ENCODE measurements around the gene PTPN2.

PTPN2 gene

GRCh38 chr18:12857991-12858544 is 26.0 kb downstream of the PTPN2 start:
- Histone ChIP-seq H3K9ac (ENCODE audit: low read depth, low read length) (no peak overlapping the region), H3K4me1 (ENCODE audit: control insufficient read depth, insufficient read depth, low read length) (peaks cover 17% of the 10 kb centered on the region), H3K4me3 (ENCODE audit: low read depth, low read length) (no peak overlapping the region), H3K27ac (ENCODE audit: low read depth, low read length) (no peak overlapping the region), H3K9me3 (ENCODE audit: control insufficient read depth, insufficient read depth, low read length) (no peaks in the 10 kb centered on the region), H3K27me3 (ENCODE audit: control insufficient read depth, insufficient read depth, low read length) (no peaks in the 10 kb centered on the region), H3K36me3 (ENCODE audit: control insufficient read depth, insufficient read depth, low read length) (peaks cover 8% of the 10 kb centered on the region)

- H3K9ac ChIP-seq (ENCODE audit: low read depth, low read length): no peak overlapping the region
- H3K4me3 ChIP-seq (ENCODE audit: low read depth, low read length): no peak overlapping the region
- H3K4me1 ChIP-seq (ENCODE audit: control insufficient read depth, insufficient read depth, low read length): peaks cover 11% of the 10 kb centered on the region
- H3K27ac ChIP-seq (ENCODE audit: low read depth, low read length): no peak overlapping the region
- H3K9me3 ChIP-seq (ENCODE audit: control insufficient read depth, insufficient read depth, low read length): no peaks in the 10 kb centered on the region
- no peaks in the 10 kb centered on the region for H3K27me3 ChIP-seq (ENCODE audit: control insufficient read depth, insufficient read depth, low read length)
- peaks cover 8% of the 10 kb centered on the region for H3K36me3 ChIP-seq (ENCODE audit: control insufficient read depth, insufficient read depth, low read length)
These were observed 26.7 kb downstream of the PTPN2 start for GRCh38 chr18:12857215-12857905.

GRCh38 chr18:12855916-12856315 is 28.1 kb downstream of the PTPN2 start:
- no peak overlapping the region for H3K9ac ChIP-seq (ENCODE audit: low read depth, low read length)
- H3K36me3 ChIP-seq (ENCODE audit: control insufficient read depth, insufficient read depth, low read length): peaks cover 8% of the 10 kb centered on the region
- no peak overlapping the region for H3K4me3 ChIP-seq (ENCODE audit: low read depth, low read length)
- no peaks in the 10 kb centered on the region for H3K9me3 ChIP-seq (ENCODE audit: control insufficient read depth, insufficient read depth, low read length)
- no peaks in the 10 kb centered on the region for H3K27me3 ChIP-seq (ENCODE audit: control insufficient read depth, insufficient read depth, low read length)
- H3K27ac ChIP-seq (ENCODE audit: low read depth, low read length): no peak overlapping the region
- peaks cover 4% of the 10 kb centered on the region; the same call in 1 of the 2 replicates for H3K4me1 ChIP-seq (ENCODE audit: control insufficient read depth, insufficient read depth, low read length)

- H3K4me1 ChIP-seq (ENCODE audit: control insufficient read depth, insufficient read depth, low read length): peaks cover 4% of the 10 kb centered on the region; the same call in 1 of the 2 replicates
- no peaks in the 10 kb centered on the region for H3K27me3 ChIP-seq (ENCODE audit: control insufficient read depth, insufficient read depth, low read length)
- no peaks in the 10 kb centered on the region for H3K9me3 ChIP-seq (ENCODE audit: control insufficient read depth, insufficient read depth, low read length)
- no peak overlapping the region for H3K9ac ChIP-seq (ENCODE audit: low read depth, low read length)
- H3K27ac ChIP-seq (ENCODE audit: low read depth, low read length): no peak overlapping the region
- no peak overlapping the region for H3K4me3 ChIP-seq (ENCODE audit: low read depth, low read length)
- peaks cover 17% of the 10 kb centered on the region for H3K36me3 ChIP-seq (ENCODE audit: control insufficient read depth, insufficient read depth, low read length)
These were observed 31.3 kb downstream of the PTPN2 start for GRCh38 chr18:12852566-12853315.

- Histone ChIP-seq H3K27ac (ENCODE audit: low read depth, low read length) (no peak overlapping the region), H3K4me1 (ENCODE audit: control insufficient read depth, insufficient read depth, low read length) (peaks cover 4% of the 10 kb centered on the region; the same call in 1 of the 2 replicates), H3K36me3 (ENCODE audit: control insufficient read depth, insufficient read depth, low read length) (peaks cover 17% of the 10 kb centered on the region), H3K4me3 (ENCODE audit: low read depth, low read length) (no peak overlapping the region), H3K27me3 (ENCODE audit: control insufficient read depth, insufficient read depth, low read length) (no peaks in the 10 kb centered on the region), H3K9me3 (ENCODE audit: control insufficient read depth, insufficient read depth, low read length) (no peaks in the 10 kb centered on the region), H3K9ac (ENCODE audit: low read depth, low read length) (no peak overlapping the region)
These were observed 32.3 kb downstream of the PTPN2 start for GRCh38 chr18:12851716-12852115.

- Histone ChIP-seq H3K27ac (ENCODE audit: low read depth, low read length) (no peak overlapping the region), H3K27me3 (ENCODE audit: control insufficient read depth, insufficient read depth, low read length) (no peaks in the 10 kb centered on the region), H3K4me3 (ENCODE audit: low read depth, low read length) (no peak overlapping the region), H3K9me3 (ENCODE audit: control insufficient read depth, insufficient read depth, low read length) (no peaks in the 10 kb centered on the region), H3K4me1 (ENCODE audit: control insufficient read depth, insufficient read depth, low read length) (peaks cover 4% of the 10 kb centered on the region; the same call in 1 of the 2 replicates), H3K36me3 (ENCODE audit: control insufficient read depth, insufficient read depth, low read length) (peaks cover 13% of the 10 kb centered on the region; the same call in 1 of the 2 replicates), H3K9ac (ENCODE audit: low read depth, low read length) (no peak overlapping the region)
These were observed 34.5 kb downstream of the PTPN2 start for GRCh38 chr18:12849548-12849947.

GRCh38 chr18:12848405-12848804 is 35.6 kb downstream of the PTPN2 start:
- Histone ChIP-seq H3K27ac (ENCODE audit: low read depth, low read length) (no peak overlapping the region), H3K4me3 (ENCODE audit: low read depth, low read length) (no peak overlapping the region), H3K9ac (ENCODE audit: low read depth, low read length) (no peak overlapping the region), H3K9me3 (ENCODE audit: control insufficient read depth, insufficient read depth, low read length) (no peaks in the 10 kb centered on the region), H3K4me1 (ENCODE audit: control insufficient read depth, insufficient read depth, low read length) (peaks cover 5% of the 10 kb centered on the region; the same call in 1 of the 2 replicates), H3K36me3 (ENCODE audit: control insufficient read depth, insufficient read depth, low read length) (peaks cover 10% of the 10 kb centered on the region; the same call in 1 of the 2 replicates), H3K27me3 (ENCODE audit: control insufficient read depth, insufficient read depth, low read length) (no peaks in the 10 kb centered on the region)

GRCh38 chr18:12844391-12844790 is 39.6 kb downstream of the PTPN2 start:
- H3K36me3 ChIP-seq (ENCODE audit: control insufficient read depth, insufficient read depth, low read length): peaks cover 15% of the 10 kb centered on the region
- H3K9me3 ChIP-seq (ENCODE audit: control insufficient read depth, insufficient read depth, low read length): no peaks in the 10 kb centered on the region
- H3K27me3 ChIP-seq (ENCODE audit: control insufficient read depth, insufficient read depth, low read length): no peaks in the 10 kb centered on the region
- peaks cover 19% of the 10 kb centered on the region for H3K4me1 ChIP-seq (ENCODE audit: control insufficient read depth, insufficient read depth, low read length)
- no peak overlapping the region for H3K4me3 ChIP-seq (ENCODE audit: low read depth, low read length)
- H3K27ac ChIP-seq (ENCODE audit: low read depth, low read length): no peak overlapping the region
- no peak overlapping the region for H3K9ac ChIP-seq (ENCODE audit: low read depth, low read length)

- Histone ChIP-seq H3K4me1 (ENCODE audit: control insufficient read depth, insufficient read depth, low read length) (peaks cover 20% of the 10 kb centered on the region), H3K9ac (ENCODE audit: low read depth, low read length) (no peak overlapping the region)
These were observed 40.4 kb downstream of the PTPN2 start for GRCh38 chr18:12843420-12844350.

GRCh38 chr18:12842459-12843380 is 41.3 kb downstream of the PTPN2 start:
- Histone ChIP-seq H3K4me1 (ENCODE audit: control insufficient read depth, insufficient read depth, low read length) (peaks cover 30% of the 10 kb centered on the region), H3K27me3 (ENCODE audit: control insufficient read depth, insufficient read depth, low read length) (no peaks in the 10 kb centered on the region), H3K9me3 (ENCODE audit: control insufficient read depth, insufficient read depth, low read length) (no peaks in the 10 kb centered on the region), H3K4me3 (ENCODE audit: low read depth, low read length) (no peak overlapping the region), H3K9ac (ENCODE audit: low read depth, low read length) (no peak overlapping the region), H3K27ac (ENCODE audit: low read depth, low read length) (no peak overlapping the region), H3K36me3 (ENCODE audit: control insufficient read depth, insufficient read depth, low read length) (peaks cover 7% of the 10 kb centered on the region)

More at GRCh38 chr18:12843420-12844350, 40.4 kb downstream of the PTPN2 start:
- Histone ChIP-seq H3K9me3 (ENCODE audit: control insufficient read depth, insufficient read depth, low read length) (no peaks in the 10 kb centered on the region), H3K36me3 (ENCODE audit: control insufficient read depth, insufficient read depth, low read length) (peaks cover 12% of the 10 kb centered on the region), H3K27me3 (ENCODE audit: control insufficient read depth, insufficient read depth, low read length) (no peaks in the 10 kb centered on the region), H3K4me3 (ENCODE audit: low read depth, low read length) (no peak overlapping the region), H3K27ac (ENCODE audit: low read depth, low read length) (no peak overlapping the region)
